Measurements from ENCODE around the gene OXSR1. TPM values are rescaled to one million over a fixed set of nuclear protein-coding genes. Genes with fewer than 3 reads are reported as not detected.

Gene OXSR1
- total and polyA plus RNA-seq, 10 of the 15 experiments (the other 5 are each of a cell fraction or from before 2014, with no cell fraction given) = 12.4 to 54.6 (median 35.7) TPM

- BruUV-seq (replicated peaks) = no TSS peak
- Histone ChIP-seq H3K4me1 (ENCODE audit: control insufficient read depth, insufficient read depth, low read length) (no peaks in the 10 kb centered on the region), H3K4me2 (ENCODE audit: control insufficient read depth, insufficient read depth) (no peak overlapping the region), H3K9me3 (replicated peaks; ENCODE audit: control insufficient read depth, insufficient read depth, low read length) (no peaks in the 10 kb centered on the region), H2AFZ (ENCODE audit: control insufficient read depth, low read depth, low read length) (no peak overlapping the region), H3K27me3 (replicated peaks in 1 of 2; ENCODE audit: control insufficient read depth in 2 of 2, insufficient read depth in 2 of 2, low read length in 1 of 2) (no peaks in the 10 kb centered on the region), H3K4me3 (no peak overlapping the region), H3K9ac (ENCODE audit: control insufficient read depth, insufficient read depth, low read length) (no peak overlapping the region), H4K20me1 (ENCODE audit: control insufficient read depth, insufficient read depth) (no peaks in the 10 kb centered on the region), H3K79me2 (ENCODE audit: control insufficient read depth, insufficient read depth, low read length) (no peaks in the 10 kb centered on the region), H3K36me3 (ENCODE audit: control insufficient read depth in 2 of 2, insufficient read depth in 2 of 2, low read length in 1 of 2) (no peaks in the 10 kb centered on the region), H3K27ac (ENCODE audit: control insufficient read depth, insufficient read depth) (no peak overlapping the region)
- SMC1A ChIA-PET (ENCODE audit: uncharacterized antibody, unreplicated experiment) = no interaction called here
- POLR2A ChIA-PET = no interaction called here
- FAIRE-seq (no peak), DNase-seq (ENCODE audit: low read depth, low spot score) (no peak), ATAC-seq (no peak)
- RAD21 ChIA-PET (ENCODE audit: unreplicated experiment) = no interaction called here
- WGBS (ENCODE audit: insufficient coverage, insufficient replicate concordance, low lambda C conversion rate, missing lambda C conversion rate) = 76% methylated on average over 6 of the region's 6 CpGs
- CTCF ChIA-PET = no interaction called here
- in situ Hi-C loops (cut with MboI) (no loop called here), intact Hi-C loops (cut with micrococcal nuclease; ENCODE audit: unreplicated experiment) (loop anchor here (5.0 kb wide), 1 partner anchor 167 kb away; no protein-coding TSS in a partner anchor)
- TF ChIP-seq NR2C1 (IDR thresholded peaks at IDR 0.05) (no peak), E4F1 (IDR thresholded peaks at IDR 0.05; ENCODE audit: borderline replicate concordance, partially characterized antibody) (no peak), RCOR1 (conservative IDR thresholded peaks at IDR 0.05; ENCODE audit: low read depth, low read length) (no peak), SRF (IDR thresholded peaks at IDR 0.05; ENCODE audit: low read depth in 2 of 2, low read length in 2 of 2) (no peak), POU2F2 (IDR thresholded peaks at IDR 0.05; ENCODE audit: borderline replicate concordance, low read depth, low read length) (no peak), CREB1 (IDR thresholded peaks at IDR 0.05; ENCODE audit: low read depth) (no peak), JUNB (IDR thresholded peaks at IDR 0.05) (no peak), E2F4 (IDR thresholded peaks at IDR 0.05; ENCODE audit: low read depth, low read length) (no peak)
- TF ChIP-seq, protein P1, sequence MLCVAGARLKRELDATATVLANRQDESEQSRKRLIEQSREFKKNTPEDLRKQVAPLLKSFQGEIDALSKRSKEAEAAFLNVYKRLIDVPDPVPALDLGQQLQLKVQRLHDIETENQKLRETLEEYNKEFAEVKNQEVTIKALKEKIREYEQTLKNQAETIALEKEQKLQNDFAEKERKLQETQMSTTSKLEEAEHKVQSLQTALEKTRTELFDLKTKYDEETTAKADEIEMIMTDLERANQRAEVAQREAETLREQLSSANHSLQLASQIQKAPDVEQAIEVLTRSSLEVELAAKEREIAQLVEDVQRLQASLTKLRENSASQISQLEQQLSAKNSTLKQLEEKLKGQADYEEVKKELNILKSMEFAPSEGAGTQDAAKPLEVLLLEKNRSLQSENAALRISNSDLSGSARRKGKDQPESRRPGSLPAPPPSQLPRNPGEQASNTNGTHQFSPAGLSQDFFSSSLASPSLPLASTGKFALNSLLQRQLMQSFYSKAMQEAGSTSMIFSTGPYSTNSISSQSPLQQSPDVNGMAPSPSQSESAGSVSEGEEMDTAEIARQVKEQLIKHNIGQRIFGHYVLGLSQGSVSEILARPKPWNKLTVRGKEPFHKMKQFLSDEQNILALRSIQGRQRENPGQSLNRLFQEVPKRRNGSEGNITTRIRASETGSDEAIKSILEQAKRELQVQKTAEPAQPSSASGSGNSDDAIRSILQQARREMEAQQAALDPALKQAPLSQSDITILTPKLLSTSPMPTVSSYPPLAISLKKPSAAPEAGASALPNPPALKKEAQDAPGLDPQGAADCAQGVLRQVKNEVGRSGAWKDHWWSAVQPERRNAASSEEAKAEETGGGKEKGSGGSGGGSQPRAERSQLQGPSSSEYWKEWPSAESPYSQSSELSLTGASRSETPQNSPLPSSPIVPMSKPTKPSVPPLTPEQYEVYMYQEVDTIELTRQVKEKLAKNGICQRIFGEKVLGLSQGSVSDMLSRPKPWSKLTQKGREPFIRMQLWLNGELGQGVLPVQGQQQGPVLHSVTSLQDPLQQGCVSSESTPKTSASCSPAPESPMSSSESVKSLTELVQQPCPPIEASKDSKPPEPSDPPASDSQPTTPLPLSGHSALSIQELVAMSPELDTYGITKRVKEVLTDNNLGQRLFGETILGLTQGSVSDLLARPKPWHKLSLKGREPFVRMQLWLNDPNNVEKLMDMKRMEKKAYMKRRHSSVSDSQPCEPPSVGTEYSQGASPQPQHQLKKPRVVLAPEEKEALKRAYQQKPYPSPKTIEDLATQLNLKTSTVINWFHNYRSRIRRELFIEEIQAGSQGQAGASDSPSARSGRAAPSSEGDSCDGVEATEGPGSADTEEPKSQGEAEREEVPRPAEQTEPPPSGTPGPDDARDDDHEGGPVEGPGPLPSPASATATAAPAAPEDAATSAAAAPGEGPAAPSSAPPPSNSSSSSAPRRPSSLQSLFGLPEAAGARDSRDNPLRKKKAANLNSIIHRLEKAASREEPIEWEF (IDR thresholded peaks at IDR 0.05; ENCODE audit: insufficient replicate concordance, low read depth, low read length) = no peak
- TF ChIP-seq, protein P2, sequence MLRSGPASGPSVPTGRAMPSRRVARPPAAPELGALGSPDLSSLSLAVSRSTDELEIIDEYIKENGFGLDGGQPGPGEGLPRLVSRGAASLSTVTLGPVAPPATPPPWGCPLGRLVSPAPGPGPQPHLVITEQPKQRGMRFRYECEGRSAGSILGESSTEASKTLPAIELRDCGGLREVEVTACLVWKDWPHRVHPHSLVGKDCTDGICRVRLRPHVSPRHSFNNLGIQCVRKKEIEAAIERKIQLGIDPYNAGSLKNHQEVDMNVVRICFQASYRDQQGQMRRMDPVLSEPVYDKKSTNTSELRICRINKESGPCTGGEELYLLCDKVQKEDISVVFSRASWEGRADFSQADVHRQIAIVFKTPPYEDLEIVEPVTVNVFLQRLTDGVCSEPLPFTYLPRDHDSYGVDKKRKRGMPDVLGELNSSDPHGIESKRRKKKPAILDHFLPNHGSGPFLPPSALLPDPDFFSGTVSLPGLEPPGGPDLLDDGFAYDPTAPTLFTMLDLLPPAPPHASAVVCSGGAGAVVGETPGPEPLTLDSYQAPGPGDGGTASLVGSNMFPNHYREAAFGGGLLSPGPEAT (IDR thresholded peaks at IDR 0.05; ENCODE audit: low read depth) = no peak
- TF ChIP-seq, protein P3, sequence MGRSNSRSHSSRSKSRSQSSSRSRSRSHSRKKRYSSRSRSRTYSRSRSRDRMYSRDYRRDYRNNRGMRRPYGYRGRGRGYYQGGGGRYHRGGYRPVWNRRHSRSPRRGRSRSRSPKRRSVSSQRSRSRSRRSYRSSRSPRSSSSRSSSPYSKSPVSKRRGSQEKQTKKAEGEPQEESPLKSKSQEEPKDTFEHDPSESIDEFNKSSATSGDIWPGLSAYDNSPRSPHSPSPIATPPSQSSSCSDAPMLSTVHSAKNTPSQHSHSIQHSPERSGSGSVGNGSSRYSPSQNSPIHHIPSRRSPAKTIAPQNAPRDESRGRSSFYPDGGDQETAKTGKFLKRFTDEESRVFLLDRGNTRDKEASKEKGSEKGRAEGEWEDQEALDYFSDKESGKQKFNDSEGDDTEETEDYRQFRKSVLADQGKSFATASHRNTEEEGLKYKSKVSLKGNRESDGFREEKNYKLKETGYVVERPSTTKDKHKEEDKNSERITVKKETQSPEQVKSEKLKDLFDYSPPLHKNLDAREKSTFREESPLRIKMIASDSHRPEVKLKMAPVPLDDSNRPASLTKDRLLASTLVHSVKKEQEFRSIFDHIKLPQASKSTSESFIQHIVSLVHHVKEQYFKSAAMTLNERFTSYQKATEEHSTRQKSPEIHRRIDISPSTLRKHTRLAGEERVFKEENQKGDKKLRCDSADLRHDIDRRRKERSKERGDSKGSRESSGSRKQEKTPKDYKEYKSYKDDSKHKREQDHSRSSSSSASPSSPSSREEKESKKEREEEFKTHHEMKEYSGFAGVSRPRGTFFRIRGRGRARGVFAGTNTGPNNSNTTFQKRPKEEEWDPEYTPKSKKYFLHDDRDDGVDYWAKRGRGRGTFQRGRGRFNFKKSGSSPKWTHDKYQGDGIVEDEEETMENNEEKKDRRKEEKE (IDR thresholded peaks at IDR 0.05) = no peak
Observed at GRCh38 chr3:38284756-38285150, 119.4 kb downstream of the OXSR1 start.

Measured in GM12878 (cell line).